Gastrocnemius medialis (tissue), 4 donors: ENCODE results near the gene CRYBB1.

Source experiments
- CTCF ChIP-seq, 5 experiments: fragments of 450-650 bp in 3 of 5; fragments of 200-600 bp in 2 of 5; sonication (generic) in 2 of 5; IDR thresholded peaks in 4 of 5; conservative IDR thresholded peaks in 1 of 5; 1 replicate in 4 of 5; 2 replicates in 1 of 5; pipeline ENCODE4 v1.5.1; 2016 to 2019; ENCODE audit warnings: antibody characterized with exemption in 5 of 5, mild to moderate bottlenecking in 3 of 5, moderate library complexity in 3 of 5
- POLR2A ChIP-seq, 2 donors: fragments of 450-650 bp; IDR thresholded peaks; one replicate each; pipeline ENCODE4 v1.6.1; 2017; ENCODE audit warnings: antibody characterized with exemption in 2 of 2, mild to moderate bottlenecking in 2 of 2, moderate library complexity in 2 of 2

GRCh38 chr22:26588729-26589366 is 29.0 kb downstream of the CRYBB1 start:
- no peak for TF ChIP-seq CTCF (IDR thresholded peaks at IDR 0.05 in 4 of 5, conservative IDR thresholded peaks at IDR 0.05 in 1 of 5)
- no peak for TF ChIP-seq POLR2A (IDR thresholded peaks at IDR 0.05)
